IgD-negative memory B cell (primary cell): ENCODE measurements around the gene HYAL2. TPM values are rescaled to one million over a fixed set of nuclear protein-coding genes. Genes with fewer than 3 reads are reported as not detected.

Source experiments
- H3K27ac Mint-ChIP-seq, 3 donors: one replicate each; pipeline ENCODE4 v1.8.0; 2020 to 2022; ENCODE audit warnings: mild to moderate bottlenecking in 3 of 3, mixed read lengths in 3 of 3, moderate library complexity in 1 of 3
- H3K27me3 Mint-ChIP-seq: one replicate; pipeline ENCODE4 v1.8.0; 2021; ENCODE audit warnings: mixed read lengths
- H3K36me3 Mint-ChIP-seq: one replicate; pipeline ENCODE4 v1.8.0; 2020; ENCODE audit warnings: mild to moderate bottlenecking, mixed read lengths
- H3K4me1 Mint-ChIP-seq, 3 donors: one replicate each; pipeline ENCODE4 v1.8.0; 2020 to 2022; ENCODE audit warnings: mixed read lengths in 3 of 3, mild to moderate bottlenecking in 1 of 3
- H3K4me3 Mint-ChIP-seq, 4 donors: one replicate each; pipeline ENCODE4 v1.8.0; 2020 to 2022; ENCODE audit warnings: mild to moderate bottlenecking in 4 of 4, mixed read lengths in 4 of 4, moderate library complexity in 3 of 4
- H3K9me3 Mint-ChIP-seq, 3 donors: one replicate each; pipeline ENCODE4 v1.8.0; 2020 to 2021; ENCODE audit warnings: mixed read lengths in 3 of 3, mild to moderate bottlenecking in 1 of 3
- polyA plus RNA-seq: library from polyadenylated mRNA; unstranded; fragments of 300-500 nt; fragmentation: Illumina TruSeq; gene quantifications from one replicate; pipeline ENCODE4 v1.2.3, GENCODE V29; 2021

Gene HYAL2
- polyA plus RNA-seq, 1 donor from 2014 or later, result 7.3 TPM

DNA sequence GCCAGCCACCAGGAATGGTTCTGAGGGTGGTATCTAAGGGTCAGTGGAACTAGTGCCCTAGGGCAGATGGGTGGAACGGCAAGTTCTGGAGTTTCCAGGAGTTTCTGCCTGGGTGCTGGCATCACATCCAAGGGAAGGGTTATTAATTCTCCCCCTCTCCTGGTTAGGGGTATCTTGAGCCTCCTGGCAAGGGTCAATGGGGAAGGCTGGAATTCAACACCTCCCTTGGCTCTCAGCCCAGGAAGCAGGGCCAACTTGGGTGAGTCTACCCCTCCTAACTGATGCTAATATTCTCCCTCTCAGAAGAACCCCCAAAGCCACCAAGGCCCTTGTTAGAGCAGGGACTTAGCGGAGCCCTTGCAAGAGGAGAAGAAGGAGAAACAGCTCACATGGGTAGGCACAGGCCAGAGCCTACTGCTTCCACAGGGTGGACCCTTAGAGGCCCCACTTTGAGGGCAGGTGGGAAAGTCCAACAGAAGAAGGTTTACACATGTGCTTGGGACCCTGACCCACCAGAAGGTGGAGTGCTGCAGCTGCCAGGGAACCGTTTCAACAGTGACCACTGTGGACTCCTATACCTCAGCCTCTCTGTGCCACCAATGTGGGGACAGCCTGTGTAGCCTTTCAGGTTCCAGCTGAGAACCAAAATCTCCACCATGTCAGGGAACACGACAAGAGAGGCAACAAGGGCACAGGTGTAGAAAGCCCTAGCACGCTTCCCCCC is 33.4 kb upstream of the HYAL2 start:
- H3K27ac Mint-ChIP-seq, result peak overlapping the region in 2 of 3 donors; percentile 32 to 71
- peaks cover 31 to 37% (median 33%) of the 10 kb centered on the region in 3 donors for H3K4me1 Mint-ChIP-seq
- H3K36me3 Mint-ChIP-seq, result no peaks in the 10 kb centered on the region
- no peaks in the 10 kb centered on the region for H3K27me3 Mint-ChIP-seq
- peak overlapping the region in 2 of 4 donors; percentile 63 to 84 for H3K4me3 Mint-ChIP-seq
- H3K9me3 Mint-ChIP-seq, result no peaks in the 10 kb centered on the region

DNA sequence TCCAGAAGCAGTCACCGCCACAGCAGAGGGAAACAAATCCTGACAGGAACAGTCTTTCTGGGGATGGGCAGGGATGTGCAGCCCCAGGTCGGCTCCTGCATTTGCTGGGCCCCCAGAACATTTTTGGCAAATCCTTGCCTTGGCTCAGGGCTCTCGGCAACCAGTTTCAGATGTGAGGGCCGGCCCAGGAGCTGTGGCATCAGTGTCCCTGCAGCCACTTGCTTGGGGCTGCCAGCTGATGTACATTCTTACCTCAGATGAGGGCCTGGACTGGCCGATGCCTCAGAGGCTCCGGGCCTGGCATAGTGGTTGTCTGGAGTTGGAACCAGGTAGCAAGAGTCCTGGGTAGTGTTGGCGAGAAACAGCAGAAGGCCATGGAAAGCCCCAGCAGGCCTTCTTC is 32.3 kb upstream of the HYAL2 start:
- peaks cover 38 to 45% (median 40%) of the 10 kb centered on the region in 3 donors for H3K4me1 Mint-ChIP-seq
- H3K9me3 Mint-ChIP-seq, result no peaks in the 10 kb centered on the region
- H3K4me3 Mint-ChIP-seq, result peak overlapping the region in 1 of 4 donors; percentile 38
- no peaks in the 10 kb centered on the region for H3K36me3 Mint-ChIP-seq
- H3K27me3 Mint-ChIP-seq, result no peaks in the 10 kb centered on the region
- H3K27ac Mint-ChIP-seq, result no peak overlapping the region

DNA sequence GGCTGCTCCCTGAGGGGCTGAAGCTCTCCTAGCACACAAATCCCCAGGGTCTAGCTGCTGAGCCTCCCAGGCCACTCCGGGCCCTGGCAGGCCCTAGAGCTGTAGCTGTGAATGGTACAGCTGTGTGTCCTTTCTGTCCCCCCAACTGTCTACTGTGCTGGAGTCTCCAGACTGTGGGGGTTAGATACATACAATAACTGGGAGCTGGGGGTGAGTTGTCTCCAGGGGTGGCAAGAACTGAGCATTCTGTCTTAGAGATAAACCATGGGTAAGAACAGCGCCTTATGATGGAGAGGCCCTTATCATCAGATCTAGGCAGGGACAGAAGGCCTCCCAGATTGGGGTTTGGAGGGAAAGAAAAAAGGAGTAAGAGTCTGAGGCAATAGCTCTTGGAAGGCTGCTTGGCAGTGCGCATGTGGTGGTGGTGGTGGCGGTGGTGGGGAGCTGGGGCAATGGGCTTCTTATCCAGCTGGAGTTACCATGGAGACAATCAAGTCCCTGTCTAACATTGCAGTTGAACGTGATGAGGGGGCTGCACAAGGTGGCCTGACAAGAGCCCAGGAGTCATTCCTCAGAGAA is 31.7 kb upstream of the HYAL2 start:
- no peaks in the 10 kb centered on the region for H3K36me3 Mint-ChIP-seq
- H3K27me3 Mint-ChIP-seq, result no peaks in the 10 kb centered on the region
- no peaks in the 10 kb centered on the region for H3K9me3 Mint-ChIP-seq
- no peak overlapping the region for H3K27ac Mint-ChIP-seq
- no peak overlapping the region for H3K4me3 Mint-ChIP-seq
- peaks cover 34 to 44% (median 35%) of the 10 kb centered on the region in 3 donors for H3K4me1 Mint-ChIP-seq

GRCh38 chr3:50353245-50354004 is 30.9 kb upstream of the HYAL2 start:
- Mint-ChIP-seq H3K4me1 (peaks cover 30 to 41% (median 33%) of the 10 kb centered on the region in 3 donors), H3K27me3 (no peaks in the 10 kb centered on the region), H3K4me3 (peak overlapping the region in 2 of 4 donors; percentile 58 to 79), H3K27ac (peak overlapping the region in 1 of 3 donors; percentile 56), H3K9me3 (no peaks in the 10 kb centered on the region), H3K36me3 (no peaks in the 10 kb centered on the region)

- H3K27ac Mint-ChIP-seq, result peak overlapping the region in 1 of 3 donors; percentile 56
- peaks cover 24 to 36% (median 28%) of the 10 kb centered on the region in 3 donors for H3K4me1 Mint-ChIP-seq
- H3K9me3 Mint-ChIP-seq, result no peaks in the 10 kb centered on the region
- H3K4me3 Mint-ChIP-seq, result peak overlapping the region in 2 of 4 donors; percentile 58 to 79
- H3K27me3 Mint-ChIP-seq, result no peaks in the 10 kb centered on the region
- H3K36me3 Mint-ChIP-seq, result no peaks in the 10 kb centered on the region
Observed at GRCh38 chr3:50352781-50353180, 30.2 kb upstream of the HYAL2 start.

GRCh38 chr3:50351323-50351697 is 28.8 kb upstream of the HYAL2 start:
- no peaks in the 10 kb centered on the region for H3K9me3 Mint-ChIP-seq
- peak overlapping the region; percentile 92 to 100 (median 98) for H3K4me3 Mint-ChIP-seq
- peak overlapping the region; percentile 94 to 98 (median 97) for H3K27ac Mint-ChIP-seq
- H3K27me3 Mint-ChIP-seq, result no peaks in the 10 kb centered on the region
- no peaks in the 10 kb centered on the region for H3K36me3 Mint-ChIP-seq
- H3K4me1 Mint-ChIP-seq, result peaks cover 17 to 26% (median 22%) of the 10 kb centered on the region in 3 donors

DNA sequence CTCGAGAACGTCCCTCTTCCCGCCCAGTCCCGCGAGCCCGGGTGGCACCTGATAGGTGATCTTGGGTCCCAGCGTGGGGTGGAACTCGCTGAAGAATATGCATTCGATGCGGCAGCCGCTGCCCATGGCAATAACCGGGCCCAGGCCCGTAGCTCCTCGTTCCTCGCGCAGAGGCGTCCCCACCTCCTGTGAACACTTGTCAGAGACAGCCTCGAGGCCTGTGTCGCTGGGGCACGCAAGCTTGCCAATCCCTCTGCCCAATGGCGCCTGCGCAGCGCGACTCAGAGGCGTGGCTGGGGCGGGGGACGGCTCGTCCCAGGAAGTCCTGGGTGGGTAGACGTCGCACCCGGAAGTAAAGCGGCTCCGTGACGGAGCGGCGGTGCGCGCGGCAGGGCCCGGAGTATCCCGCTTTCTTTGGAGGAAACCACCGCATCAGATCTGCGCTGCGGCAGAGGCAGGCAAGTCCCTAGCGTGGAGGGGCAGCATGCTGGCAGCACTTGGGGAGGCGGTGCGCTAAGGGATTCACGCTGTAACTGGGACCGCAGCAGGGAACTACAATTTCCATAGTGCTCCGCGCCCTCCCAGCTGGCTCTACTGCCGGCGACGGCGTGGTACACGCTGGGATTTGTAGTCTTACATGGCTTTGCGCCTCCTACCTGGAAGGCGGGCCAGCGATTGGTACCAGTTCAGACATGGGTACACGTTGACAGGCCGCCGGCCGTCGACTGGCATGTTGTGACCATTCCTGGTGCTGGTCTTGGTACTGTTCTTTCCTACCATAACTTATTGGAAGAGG is 28.2 kb upstream of the HYAL2 start, which contains the start of the genes CYB561D2 and NPRL2:
CYB561D2 (plus strand) TSS at position 336 of the 796 bp plus-strand sequence. CDS start 572 bp downstream, outside the sequence.
NPRL2 (minus strand) TSS at position 249 of the 796 bp plus-strand sequence; CDS start at position 126, 123 bp downstream.
- Mint-ChIP-seq H3K27me3 (no peaks in the 10 kb centered on the region), H3K4me3 (peak within 1 kb of the TSS; percentile 92 to 100 (median 98)), H3K9me3 (no peaks in the 10 kb centered on the region), H3K27ac (peak within 1 kb of the TSS; percentile 94 to 98 (median 97)), H3K36me3 (no peaks in the 10 kb centered on the region), H3K4me1 (peaks cover 21 to 28% (median 26%) of the 10 kb centered on the region in 3 donors)

DNA sequence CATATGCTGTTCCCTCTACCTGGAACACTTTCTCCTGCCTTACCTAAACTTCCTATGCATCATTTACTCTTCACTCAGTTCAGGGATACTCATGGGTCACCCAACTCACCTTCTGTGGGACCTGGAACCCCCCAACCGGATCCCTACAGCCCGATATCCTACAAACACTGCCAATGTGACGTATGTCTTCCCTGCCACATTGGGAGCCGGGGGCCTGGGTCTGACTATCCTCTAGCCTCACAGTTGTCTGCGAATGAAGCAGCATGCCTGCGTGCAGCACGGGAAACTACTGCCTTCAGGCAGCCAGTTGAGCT is 27.6 kb upstream of the HYAL2 start:
- Mint-ChIP-seq H3K27me3 (no peaks in the 10 kb centered on the region), H3K9me3 (no peaks in the 10 kb centered on the region), H3K36me3 (no peaks in the 10 kb centered on the region), H3K4me1 (peaks cover 21 to 27% (median 27%) of the 10 kb centered on the region in 3 donors), H3K27ac (peak overlapping the region; percentile 94 to 98 (median 97)), H3K4me3 (peak overlapping the region; percentile 92 to 100 (median 98))

- Mint-ChIP-seq H3K4me1 (peaks cover 22 to 27% (median 26%) of the 10 kb centered on the region in 3 donors), H3K27me3 (no peaks in the 10 kb centered on the region), H3K27ac (peak overlapping the region in 2 of 3 donors; percentile 71 to 94), H3K9me3 (no peaks in the 10 kb centered on the region), H3K4me3 (peak overlapping the region in 2 of 4 donors; percentile 46 to 80), H3K36me3 (no peaks in the 10 kb centered on the region)
Observed at GRCh38 chr3:50347187-50347813, 24.8 kb upstream of the HYAL2 start.

DNA sequence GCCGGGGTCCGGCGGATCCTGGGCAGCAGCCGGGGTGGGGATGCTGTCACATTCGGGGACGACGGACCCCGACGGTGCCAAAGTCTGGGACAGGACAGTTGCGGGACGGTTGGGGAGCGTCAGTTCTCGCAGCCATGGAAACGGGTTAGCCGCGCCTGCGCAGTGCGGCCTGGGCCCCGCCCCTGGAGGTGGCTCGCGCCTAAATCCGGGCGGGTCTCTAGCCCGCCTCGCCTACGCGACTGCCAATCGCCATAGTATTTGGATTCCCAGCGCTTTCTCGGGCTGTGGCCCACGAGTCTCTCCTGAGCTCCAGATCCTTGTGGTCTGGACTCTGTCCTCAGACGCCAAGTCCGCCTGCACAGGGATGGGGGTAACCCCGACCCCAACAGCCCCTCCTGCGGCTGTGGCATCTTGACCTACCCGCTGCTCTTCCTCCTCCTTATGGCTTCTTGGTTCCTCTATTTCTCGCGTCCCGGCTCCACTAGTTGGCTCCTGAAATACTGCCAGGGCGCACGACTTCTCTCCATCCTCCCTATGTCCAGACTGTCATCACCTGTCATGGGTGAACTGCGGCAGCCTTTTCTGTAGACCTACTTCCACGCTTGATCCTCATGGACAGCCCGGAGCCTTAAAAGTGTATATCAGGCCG is 23.2 kb upstream of the HYAL2 start, which contains the start of gene ZMYND10:
ZMYND10 (minus strand) TSS at position 147 of the 649 bp plus-strand sequence. CDS start 153 bp downstream, outside the sequence.
- Mint-ChIP-seq H3K9me3 (no peaks in the 10 kb centered on the region), H3K27me3 (no peaks in the 10 kb centered on the region), H3K36me3 (no peaks in the 10 kb centered on the region), H3K4me1 (peaks cover 17 to 20% (median 20%) of the 10 kb centered on the region in 3 donors), H3K4me3 (peak within 1 kb of the TSS; percentile 52 to 74 (median 68)), H3K27ac (peak within 1 kb of the TSS in 2 of 3 donors; percentile 57 to 79)

- no peaks in the 10 kb centered on the region for H3K27me3 Mint-ChIP-seq
- no peaks in the 10 kb centered on the region for H3K9me3 Mint-ChIP-seq
- peak overlapping the region; percentile 36 to 70 (median 58) for H3K4me3 Mint-ChIP-seq
- peak overlapping the region in 1 of 3 donors; percentile 79 for H3K27ac Mint-ChIP-seq
- peaks cover 11 to 17% (median 15%) of the 10 kb centered on the region in 3 donors for H3K4me1 Mint-ChIP-seq
- no peaks in the 10 kb centered on the region for H3K36me3 Mint-ChIP-seq
Observed at GRCh38 chr3:50345008-50345407, 22.5 kb upstream of the HYAL2 start.

DNA sequence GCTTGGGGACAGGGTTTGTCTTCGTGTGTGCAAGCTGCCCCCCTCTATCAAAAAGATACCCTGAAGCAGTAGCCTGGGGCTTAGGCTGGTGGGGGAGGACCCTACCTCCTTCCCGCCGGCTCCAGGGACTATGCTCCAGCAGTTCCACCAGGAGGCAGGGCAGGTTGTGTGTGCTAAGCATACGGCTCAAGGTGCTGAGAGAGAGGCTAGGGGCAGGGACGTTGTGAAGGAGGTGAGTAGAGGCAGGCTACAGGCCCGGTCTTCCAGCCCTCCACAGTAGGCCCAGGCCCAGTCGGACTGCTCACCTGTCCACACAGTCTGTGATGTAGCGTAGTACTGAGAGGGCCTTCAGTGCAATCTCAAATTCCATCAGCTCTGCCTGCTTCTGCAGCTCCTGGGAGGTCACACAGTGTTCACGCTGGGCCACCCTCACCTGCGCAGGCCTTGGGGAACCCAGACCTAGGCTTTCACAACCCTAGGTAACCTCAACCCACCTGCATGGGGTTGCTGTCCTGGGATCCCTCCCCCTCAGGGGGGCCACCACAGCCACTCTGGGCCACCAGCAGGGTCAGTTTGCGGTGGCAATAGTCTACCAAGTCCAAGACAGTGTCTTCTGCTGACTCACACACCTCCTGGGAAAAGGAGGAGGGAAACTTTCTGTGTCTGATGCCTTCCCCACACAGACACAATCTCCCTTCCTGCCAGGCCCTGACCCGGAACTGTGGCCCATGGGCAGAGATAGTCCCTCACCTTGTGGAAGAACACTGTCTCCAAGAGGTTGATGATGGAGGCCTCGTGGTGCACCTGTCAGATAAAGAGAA is 20.5 kb upstream of the HYAL2 start:
- Mint-ChIP-seq H3K36me3 (no peaks in the 10 kb centered on the region), H3K4me3 (peak overlapping the region in 3 of 4 donors; percentile 23 to 88 (median 60)), H3K27ac (peak overlapping the region in 1 of 3 donors; percentile 90), H3K27me3 (no peaks in the 10 kb centered on the region), H3K9me3 (no peaks in the 10 kb centered on the region), H3K4me1 (peaks cover 20 to 26% (median 23%) of the 10 kb centered on the region in 3 donors)
